TTC549 (cell line): ENCODE results near the gene THOC3.
"Not testable (repeated sequence)": the region's sequence is repeated elsewhere in the genome, so short reads cannot be mapped to it uniquely, and the experiment has no call there.

Experiments used
- FAIRE-seq: peaks from 2 replicates; lab custom pipeline; 2012; peaks lifted over from hg19 to GRCh38; lab: Jason Lieb, UNC

Gene THOC3

DNA sequence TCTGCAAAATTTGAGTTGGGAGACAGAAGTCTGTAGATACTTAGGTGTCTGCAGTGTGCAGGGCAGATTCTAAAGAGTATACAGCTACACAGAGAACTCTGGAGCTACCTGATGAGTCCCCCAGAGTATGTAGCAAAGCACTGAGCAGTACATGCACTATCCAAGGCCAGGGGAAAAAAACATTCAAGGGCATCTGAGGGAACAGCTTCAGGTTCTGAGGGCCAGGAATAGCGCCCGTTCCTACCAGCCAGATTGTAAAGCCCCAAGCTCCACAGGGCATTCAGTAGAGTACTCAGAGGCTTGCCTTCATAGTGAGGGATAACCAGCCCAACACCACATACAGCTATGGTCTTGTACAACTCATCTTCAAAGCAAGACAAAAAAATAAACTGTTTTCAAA, 27.5 kb downstream of the THOC3 start:
- FAIRE-seq: not testable (repeated sequence)

DNA sequence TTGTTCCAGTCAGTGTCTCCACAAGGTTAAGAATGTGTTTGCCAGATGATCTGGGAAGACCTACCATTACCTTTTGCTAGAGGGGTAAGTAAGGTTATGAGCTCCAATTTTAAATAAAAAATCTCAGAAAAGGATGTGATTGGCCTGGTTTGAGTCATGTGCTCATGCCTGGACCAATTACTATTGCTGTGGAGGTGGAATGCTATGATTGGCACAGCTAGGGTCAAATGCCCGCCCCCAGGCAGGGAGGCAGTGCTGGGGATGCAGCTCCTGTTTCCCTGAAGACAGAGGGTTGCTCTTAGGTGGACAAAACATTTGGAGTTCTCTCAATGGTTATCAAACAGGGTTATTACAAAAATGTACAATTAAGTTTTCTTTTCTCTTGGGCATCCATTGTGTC, 29.6 kb downstream of the THOC3 start:
- FAIRE-seq: not testable (repeated sequence)

DNA sequence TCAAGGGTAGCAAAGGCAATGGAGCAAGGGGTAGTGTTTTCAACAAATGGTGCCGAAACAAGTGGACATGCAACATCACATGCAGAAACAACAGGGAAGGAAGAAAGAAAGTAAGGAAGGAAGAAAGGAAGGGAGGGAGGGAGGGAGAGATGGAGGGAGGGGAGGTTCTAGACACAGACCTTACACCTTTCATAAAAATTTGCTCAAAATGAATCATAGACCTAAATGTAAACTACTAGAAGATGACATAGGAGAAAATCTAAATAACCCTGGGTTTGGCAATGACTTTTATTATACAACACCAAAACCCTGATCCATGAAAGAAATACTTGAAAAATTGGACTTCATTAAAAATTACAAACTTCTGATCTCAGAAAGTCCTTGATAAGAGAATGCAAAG, 39.4 kb downstream of the THOC3 start:
- not testable (repeated sequence) for FAIRE-seq

DNA sequence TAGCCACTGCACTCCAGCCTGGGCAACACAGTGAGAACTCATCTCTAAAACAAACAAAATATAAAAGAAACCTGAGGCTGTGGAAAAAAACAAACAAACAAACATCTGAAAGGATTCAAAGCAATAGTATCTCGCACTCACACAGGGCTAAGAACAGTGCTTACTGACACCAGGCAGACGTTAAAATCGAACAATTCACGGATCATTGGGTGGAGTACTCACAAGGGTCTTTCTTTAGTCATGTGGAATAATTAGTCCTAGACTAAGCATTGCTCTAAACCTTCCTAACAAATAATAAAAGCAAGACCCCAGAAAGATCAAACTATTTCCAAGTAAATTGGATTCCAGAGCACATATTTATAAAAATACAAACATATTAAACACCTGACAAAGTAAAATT, 43.0 kb downstream of the THOC3 start:
- not testable (repeated sequence) for FAIRE-seq

DNA sequence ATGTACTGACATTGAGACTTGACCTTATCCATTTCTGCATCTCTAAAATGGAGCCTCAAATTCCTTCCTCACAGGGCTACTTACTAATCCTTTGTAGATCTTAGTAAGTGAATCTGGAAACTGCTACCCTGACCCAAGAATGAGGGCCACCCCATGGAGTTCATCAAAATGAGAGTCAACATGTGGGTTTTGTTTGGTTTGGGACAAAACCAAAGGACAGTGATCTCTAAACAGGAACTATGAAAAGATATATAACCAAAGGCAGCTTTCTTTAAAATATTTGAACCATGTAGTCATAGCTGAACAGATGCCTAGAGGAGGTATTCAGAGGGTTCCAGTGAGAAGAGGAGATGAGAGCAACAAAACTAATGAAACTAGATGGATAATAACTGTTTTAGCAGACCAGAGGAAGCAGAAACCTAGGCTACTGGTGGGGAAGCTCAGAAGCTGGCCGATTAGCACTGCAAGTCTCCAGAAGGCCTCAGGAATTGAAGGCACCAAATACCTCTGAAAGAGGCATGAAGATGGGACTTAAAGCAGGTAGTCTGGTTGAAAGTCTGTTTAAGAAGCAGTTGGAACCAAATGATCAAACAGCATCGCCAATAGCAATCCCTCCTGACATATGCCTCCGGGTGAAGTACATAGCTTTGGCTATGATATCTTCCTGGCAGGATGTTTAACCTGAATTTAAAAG, 45.8 kb downstream of the THOC3 start:
- FAIRE-seq: no peak

DNA sequence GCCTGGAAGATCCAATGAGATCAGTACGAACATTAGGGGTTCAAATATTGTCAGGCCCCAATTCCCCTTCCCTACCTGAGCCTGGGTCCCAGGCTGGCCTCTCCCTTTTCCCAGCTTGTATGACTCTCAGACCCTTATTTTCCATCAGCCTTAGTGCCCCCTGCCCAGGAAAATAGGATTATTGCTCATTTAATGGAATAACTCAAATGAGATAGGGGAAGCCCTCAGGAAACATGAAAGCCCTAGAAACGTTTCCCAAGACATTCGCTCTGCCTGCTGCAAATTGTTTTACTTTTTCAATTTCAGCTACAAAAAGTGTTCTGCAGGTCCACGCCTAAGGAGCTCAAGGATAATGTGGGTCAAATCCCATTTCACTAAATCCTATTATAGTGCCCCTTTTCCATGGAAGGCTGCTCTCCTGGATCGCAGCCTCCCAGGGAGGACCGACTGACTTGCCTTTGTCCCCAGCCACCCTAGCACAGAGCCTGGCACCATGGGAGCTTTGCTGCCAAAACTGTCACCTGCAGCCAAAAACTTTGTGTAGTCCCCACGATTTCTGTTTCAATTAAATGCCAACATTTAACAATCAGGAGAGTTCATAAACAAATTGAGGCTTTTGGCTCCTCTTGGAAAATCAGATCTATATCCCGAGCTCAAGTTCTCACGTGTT, 46.9 kb downstream of the THOC3 start:
- FAIRE-seq: no peak

DNA sequence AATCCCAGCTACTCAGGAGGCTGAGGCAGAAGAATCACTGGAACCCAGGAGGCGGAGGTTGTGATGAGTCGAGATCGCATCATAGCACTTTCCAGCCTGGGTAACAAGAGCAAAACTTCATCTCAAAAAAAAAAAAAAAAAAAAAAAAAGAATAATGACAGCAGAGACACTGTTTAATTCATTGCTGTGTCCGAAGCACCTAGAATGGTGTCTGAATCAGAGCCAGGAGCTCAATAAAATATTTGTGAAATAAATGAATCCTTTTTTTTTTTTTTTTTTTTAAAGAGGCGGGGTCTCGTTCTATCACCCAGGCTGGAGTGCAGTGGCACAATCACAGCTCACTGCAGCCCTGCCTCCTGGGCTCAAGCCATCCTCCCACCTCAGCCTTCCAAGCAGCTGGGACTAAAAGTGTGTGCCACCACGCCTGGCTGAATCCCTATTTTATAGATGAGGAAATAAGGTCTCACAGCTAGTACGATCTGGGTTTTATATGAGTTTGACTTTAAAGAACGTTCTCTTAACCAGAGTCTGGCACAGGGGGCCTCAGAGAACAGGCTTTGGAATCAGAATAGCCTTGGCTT, 47.8 kb downstream of the THOC3 start:
- FAIRE-seq: no peak

DNA sequence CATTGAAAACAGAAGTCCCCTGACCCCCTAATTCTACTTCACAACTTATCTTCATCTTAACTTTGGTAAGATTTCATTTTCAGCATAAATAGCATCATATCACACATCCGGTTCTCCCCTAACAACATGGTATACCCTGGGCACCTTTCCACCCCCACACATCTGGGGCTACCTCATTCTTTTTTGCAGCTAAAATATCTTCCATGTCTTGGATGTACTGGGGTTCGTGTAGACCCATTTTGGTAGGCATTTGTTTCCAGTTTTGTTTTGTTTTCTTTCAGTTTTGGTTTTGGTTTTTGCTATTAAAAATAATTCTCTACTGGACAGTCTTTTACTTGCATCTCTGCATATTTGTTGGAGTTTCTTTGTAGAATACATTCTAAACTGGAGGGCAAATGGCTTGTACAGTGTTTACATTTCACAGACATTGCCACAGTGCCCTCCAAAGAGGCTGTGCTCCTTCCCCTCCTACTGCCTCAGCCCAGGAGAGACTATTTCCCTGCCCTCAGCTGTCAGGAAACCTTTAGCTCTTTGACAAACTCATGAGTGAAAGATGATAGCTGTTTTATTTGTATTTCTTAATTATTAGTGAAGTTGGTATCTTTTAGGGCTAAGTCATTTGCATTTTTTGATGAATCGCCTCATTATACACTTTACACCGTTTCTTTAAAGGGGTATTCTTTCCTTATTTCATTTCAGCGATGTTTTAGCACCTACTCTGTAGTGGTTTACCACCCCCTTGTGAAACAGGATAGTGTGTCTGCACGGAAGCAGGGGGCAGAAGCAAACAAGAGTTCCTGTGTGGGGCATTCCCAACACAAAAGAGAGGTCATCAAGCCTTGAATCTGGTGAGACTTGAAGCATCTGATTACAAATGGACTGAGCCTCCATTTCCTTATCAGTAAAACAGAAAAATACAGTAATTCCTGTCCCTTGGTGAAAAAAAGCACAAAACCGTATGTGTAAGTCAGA, 52.8 kb downstream of the THOC3 start:
- not testable (repeated sequence) for FAIRE-seq

DNA sequence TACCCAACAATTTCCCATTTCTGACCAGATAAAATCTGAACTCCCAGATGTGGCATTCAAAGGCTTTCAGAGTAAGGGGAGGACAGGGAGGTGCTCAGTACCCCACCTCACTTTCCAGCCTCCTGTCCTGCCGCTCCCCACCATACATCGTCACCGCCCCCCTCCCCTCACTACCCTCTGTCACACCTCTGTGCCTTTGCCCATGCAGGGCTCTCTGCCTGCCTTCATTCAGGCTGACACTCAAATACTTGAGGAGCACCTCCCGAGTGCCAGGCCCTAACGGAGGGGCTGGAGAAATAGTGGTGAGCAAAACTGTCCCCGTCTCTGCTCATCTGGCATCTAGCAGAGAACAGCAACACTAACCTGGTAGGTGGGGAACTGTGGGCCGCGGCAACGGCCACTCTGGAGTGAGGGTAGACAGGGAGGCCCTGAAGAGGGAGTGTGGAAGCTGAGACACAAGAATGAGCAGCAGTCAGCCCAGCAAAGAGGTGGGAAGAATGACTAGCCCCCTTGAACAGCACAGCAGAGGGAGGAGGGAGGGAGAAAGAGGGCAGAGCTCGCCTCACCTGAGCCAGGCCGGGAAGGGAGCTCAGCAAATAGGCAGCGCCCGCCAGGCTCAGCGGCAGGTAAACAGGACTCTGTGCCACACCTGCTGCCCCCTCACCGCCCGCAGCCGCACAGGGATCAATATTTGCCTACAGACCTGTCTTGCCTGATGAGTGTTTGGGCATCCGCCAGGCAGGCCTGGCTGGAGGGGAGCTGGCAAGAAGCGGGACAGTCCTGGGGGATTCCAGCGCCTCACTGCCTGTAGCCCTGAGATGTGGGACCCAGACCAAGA, 54.1 kb downstream of the THOC3 start:
- FAIRE-seq: not testable (repeated sequence)

DNA sequence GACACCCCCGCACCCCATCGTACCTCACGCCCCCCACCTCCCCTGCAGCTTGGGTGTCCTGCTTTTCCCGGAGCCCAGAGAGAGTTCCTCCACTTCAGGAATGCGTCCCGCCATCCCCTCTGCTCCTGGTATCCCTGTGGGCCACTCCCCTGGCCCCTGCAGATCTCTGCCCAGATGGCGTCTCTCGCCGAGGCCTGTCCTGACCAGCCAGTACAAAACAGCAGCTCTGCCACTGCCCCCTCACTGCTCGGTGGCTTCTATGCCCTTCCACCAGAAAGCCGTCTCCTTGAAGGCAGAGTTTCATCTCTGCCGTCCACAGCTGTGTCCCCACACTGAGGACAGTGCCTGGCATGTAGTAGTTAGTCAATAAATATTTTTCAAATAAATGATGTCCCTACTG, 58.0 kb downstream of the THOC3 start:
- not testable (repeated sequence) for FAIRE-seq
